ENCODE results near the gene SLX1A.

DNA sequence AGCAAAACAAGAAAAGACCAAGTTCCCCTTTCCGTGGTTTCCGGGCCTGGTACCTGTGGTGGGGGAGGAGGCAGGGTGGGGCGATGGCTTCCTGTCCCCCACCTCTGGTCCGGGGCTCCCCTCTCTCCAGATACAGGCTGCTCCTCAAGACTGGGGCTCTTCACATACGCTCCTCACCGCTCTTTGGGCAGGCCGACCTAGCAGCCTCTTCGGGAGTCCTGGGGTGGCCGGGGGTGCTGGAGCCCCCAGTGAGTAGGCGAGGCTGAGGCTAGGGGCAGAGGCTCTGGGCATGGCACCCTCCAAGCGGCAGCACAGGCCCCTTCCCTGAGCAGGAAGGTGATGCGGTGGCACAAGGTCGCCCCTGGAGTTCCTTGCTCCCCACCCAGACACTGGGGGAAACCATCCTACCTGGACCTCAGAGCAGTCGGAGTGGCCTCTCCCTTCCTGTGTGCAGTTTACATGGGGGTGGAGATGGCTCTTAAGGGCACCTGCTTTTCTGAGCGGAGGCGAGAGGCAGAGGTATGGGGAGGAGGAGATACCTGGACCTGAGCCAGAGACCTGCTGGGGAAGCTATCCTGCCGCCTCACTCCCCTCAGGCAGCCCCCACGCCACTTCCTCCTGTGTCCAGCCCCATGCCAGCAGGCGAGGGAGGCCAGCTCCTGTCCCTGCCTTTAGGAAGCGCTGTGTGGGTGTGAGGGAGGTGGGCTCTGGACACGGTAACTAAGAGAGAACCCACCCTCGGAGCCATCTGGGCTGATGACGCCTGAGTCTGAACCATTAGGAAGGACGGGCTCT lies 9.4 kb upstream of the SLX1A start:
- TF ChIP-seq POLR2A (IDR thresholded peaks at IDR 0.05) (no peak), POLR2AphosphoS5 (IDR thresholded peaks at IDR 0.05; ENCODE audit: insufficient read depth in 1 of 2, low read depth in 1 of 2) (peak in 1 of 2 donors; percentile 8)
- TF ChIP-seq, protein P1, sequence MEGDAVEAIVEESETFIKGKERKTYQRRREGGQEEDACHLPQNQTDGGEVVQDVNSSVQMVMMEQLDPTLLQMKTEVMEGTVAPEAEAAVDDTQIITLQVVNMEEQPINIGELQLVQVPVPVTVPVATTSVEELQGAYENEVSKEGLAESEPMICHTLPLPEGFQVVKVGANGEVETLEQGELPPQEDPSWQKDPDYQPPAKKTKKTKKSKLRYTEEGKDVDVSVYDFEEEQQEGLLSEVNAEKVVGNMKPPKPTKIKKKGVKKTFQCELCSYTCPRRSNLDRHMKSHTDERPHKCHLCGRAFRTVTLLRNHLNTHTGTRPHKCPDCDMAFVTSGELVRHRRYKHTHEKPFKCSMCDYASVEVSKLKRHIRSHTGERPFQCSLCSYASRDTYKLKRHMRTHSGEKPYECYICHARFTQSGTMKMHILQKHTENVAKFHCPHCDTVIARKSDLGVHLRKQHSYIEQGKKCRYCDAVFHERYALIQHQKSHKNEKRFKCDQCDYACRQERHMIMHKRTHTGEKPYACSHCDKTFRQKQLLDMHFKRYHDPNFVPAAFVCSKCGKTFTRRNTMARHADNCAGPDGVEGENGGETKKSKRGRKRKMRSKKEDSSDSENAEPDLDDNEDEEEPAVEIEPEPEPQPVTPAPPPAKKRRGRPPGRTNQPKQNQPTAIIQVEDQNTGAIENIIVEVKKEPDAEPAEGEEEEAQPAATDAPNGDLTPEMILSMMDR (IDR thresholded peaks at IDR 0.05), result no peak

All from vagina (tissue), 2 donors.